WTC11 (cell line): ENCODE data around the gene VEGFB. TPM values are rescaled to one million over a fixed set of nuclear protein-coding genes. Genes with fewer than 3 reads are reported as not detected.

Source experiments
- AFF4 ChIP-seq: sonication (generic); formaldehyde crosslinking; IDR thresholded peaks from 2 replicates; pipeline ENCODE4 v1.8.1; 2023; ENCODE audit warnings: mild to moderate bottlenecking, missing genetic modification reagents, borderline replicate concordance
- ELF4 ChIP-seq: sonication (generic); formaldehyde crosslinking; IDR thresholded peaks from 2 replicates; pipeline ENCODE4 v1.8.1; 2022; ENCODE audit warnings: low read depth, mild to moderate bottlenecking, moderate library complexity, missing genetic modification reagents
- FOXJ3 ChIP-seq: sonication (generic); formaldehyde crosslinking; IDR thresholded peaks from 2 replicates; pipeline ENCODE4 v1.9.0; 2021; ENCODE audit warnings: missing genetic modification reagents, mild to moderate bottlenecking, borderline replicate concordance
- GABPB1 ChIP-seq: sonication (generic); formaldehyde crosslinking; IDR thresholded peaks from 2 replicates; pipeline ENCODE4 v1.8.1; 2023; ENCODE audit warnings: mild to moderate bottlenecking, missing genetic modification reagents
- HMGXB4 ChIP-seq: sonication (generic); formaldehyde crosslinking; IDR thresholded peaks from 2 replicates; pipeline ENCODE4 v1.8.1; 2023; ENCODE audit warnings: mild to moderate bottlenecking, moderate library complexity, missing genetic modification reagents
- IRF2 ChIP-seq: sonication (generic); formaldehyde crosslinking; IDR thresholded peaks from 2 replicates; pipeline ENCODE4 v1.8.0; 2022; ENCODE audit warnings: low read depth, missing genetic modification reagents, borderline replicate concordance
- KAT7 ChIP-seq: sonication (generic); formaldehyde crosslinking; IDR thresholded peaks from 2 replicates; pipeline ENCODE4 v1.8.1; 2023; ENCODE audit warnings: missing genetic modification reagents, mild to moderate bottlenecking, borderline replicate concordance
- NFYB ChIP-seq: sonication (generic); formaldehyde crosslinking; conservative IDR thresholded peaks from 2 replicates; pipeline ENCODE4 v1.8.0; 2022; ENCODE audit warnings: low read depth, missing genetic modification reagents
- RORB ChIP-seq: fragments of 250-450 bp; sonication (Bioruptor Pico); IDR thresholded peaks from 2 replicates; pipeline ENCODE4 v1.9.0; 2021; ENCODE audit warnings: mild to moderate bottlenecking
- SOX15 ChIP-seq: fragments of 250-450 bp; sonication (Bioruptor Pico); IDR thresholded peaks from 2 replicates; pipeline ENCODE4 v1.9.0; 2021; ENCODE audit warnings: mild to moderate bottlenecking
- SP1 ChIP-seq: sonication (generic); formaldehyde crosslinking; conservative IDR thresholded peaks from 2 replicates; pipeline ENCODE4 v1.8.1; 2022; ENCODE audit warnings: missing genetic modification reagents
- STAT6 ChIP-seq: sonication (generic); formaldehyde crosslinking; conservative IDR thresholded peaks from 2 replicates; pipeline ENCODE4 v1.8.1; 2023; ENCODE audit warnings: mild to moderate bottlenecking, low read depth, missing genetic modification reagents, moderate library complexity
- TP53 ChIP-seq: sonication (generic); formaldehyde crosslinking; IDR thresholded peaks from 2 replicates; pipeline ENCODE4 v1.8.1; 2023; ENCODE audit warnings: mild to moderate bottlenecking, missing genetic modification reagents
- ZNF396 ChIP-seq: fragments of 250-450 bp; sonication (Bioruptor Pico); IDR thresholded peaks from 2 replicates; pipeline ENCODE4 v1.8.0; 2021; ENCODE audit warnings: mild to moderate bottlenecking, moderate library complexity, borderline replicate concordance
- ZNF423 ChIP-seq: fragments of 250-450 bp; sonication (Bioruptor Pico); IDR thresholded peaks from 2 replicates; pipeline ENCODE4 v2.1.2; 2022; ENCODE audit warnings: mild to moderate bottlenecking, moderate library complexity
- ZSCAN18 ChIP-seq: fragments of 250-450 bp; sonication (Bioruptor Pico); IDR thresholded peaks from 2 replicates; pipeline ENCODE4 v2.1.2; 2022; ENCODE audit warnings: mild to moderate bottlenecking, moderate library complexity
- total RNA-seq: library from RNA; stranded (reverse); gene quantifications from 3 replicates; pipeline ENCODE4 v1.2.3, GENCODE V29; 2021
- TF ChIP-seq, protein P1 (sequence below): sonication (generic); formaldehyde crosslinking; IDR thresholded peaks from 2 replicates; pipeline ENCODE4 v1.8.1; 2023; ENCODE audit warnings: mild to moderate bottlenecking, missing genetic modification reagents, moderate library complexity
- TF ChIP-seq, protein P2 (sequence below): sonication (generic); formaldehyde crosslinking; IDR thresholded peaks from 2 replicates; pipeline ENCODE4 v1.8.0; 2022; ENCODE audit warnings: mild to moderate bottlenecking, missing genetic modification reagents
- TF ChIP-seq, protein P3 (sequence below): sonication (generic); formaldehyde crosslinking; IDR thresholded peaks from 2 replicates; pipeline ENCODE4 v1.8.1; 2023; ENCODE audit warnings: mild to moderate bottlenecking, missing genetic modification reagents
- TF ChIP-seq, protein P4 (sequence below): fragments of 250-450 bp; sonication (Bioruptor Pico); IDR thresholded peaks from 2 replicates; pipeline ENCODE4 v1.8.0; 2021; ENCODE audit warnings: mild to moderate bottlenecking
- TF ChIP-seq, protein P5 (sequence below): sonication (generic); formaldehyde crosslinking; IDR thresholded peaks from 2 replicates; pipeline ENCODE4 v1.8.0; 2023; ENCODE audit warnings: mild to moderate bottlenecking, missing genetic modification reagents

The VEGFB gene
- total RNA-seq, 1 experiment from 2014 or later = 51.7 TPM

GRCh38 chr11:64284048-64284961 lies 49.9 kb downstream of the VEGFB start, which contains the start of gene BAD (continued):
- no peak; the same call in 1 of the 2 replicates for TF ChIP-seq GABPB1
- TF ChIP-seq ELF4 (CRISPR knock-in tag) = 0 out of 2 replicates have a peak, but pooled peaks have one; percentile 23
- no peak for TF ChIP-seq SOX15
- TF ChIP-seq TP53 (CRISPR knock-in tag) = no peak
- no peak for TF ChIP-seq RORB (CRISPR knock-in tag)
- TF ChIP-seq SP1 (CRISPR knock-in tag) = peak; percentile 82
- TF ChIP-seq NFYB = peak; percentile 72
- TF ChIP-seq ZSCAN18 (CRISPR knock-in tag) = no peak
- no peak for TF ChIP-seq ZNF423
- TF ChIP-seq, protein P1, sequence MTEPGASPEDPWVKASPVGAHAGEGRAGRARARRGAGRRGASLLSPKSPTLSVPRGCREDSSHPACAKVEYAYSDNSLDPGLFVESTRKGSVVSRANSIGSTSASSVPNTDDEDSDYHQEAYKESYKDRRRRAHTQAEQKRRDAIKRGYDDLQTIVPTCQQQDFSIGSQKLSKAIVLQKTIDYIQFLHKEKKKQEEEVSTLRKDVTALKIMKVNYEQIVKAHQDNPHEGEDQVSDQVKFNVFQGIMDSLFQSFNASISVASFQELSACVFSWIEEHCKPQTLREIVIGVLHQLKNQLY (CRISPR knock-in tag) = no peak
- TF ChIP-seq, protein P2, sequence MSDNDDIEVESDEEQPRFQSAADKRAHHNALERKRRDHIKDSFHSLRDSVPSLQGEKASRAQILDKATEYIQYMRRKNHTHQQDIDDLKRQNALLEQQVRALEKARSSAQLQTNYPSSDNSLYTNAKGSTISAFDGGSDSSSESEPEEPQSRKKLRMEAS (CRISPR knock-in tag) = no peak
- no peak for TF ChIP-seq IRF2
- TF ChIP-seq, protein P3, sequence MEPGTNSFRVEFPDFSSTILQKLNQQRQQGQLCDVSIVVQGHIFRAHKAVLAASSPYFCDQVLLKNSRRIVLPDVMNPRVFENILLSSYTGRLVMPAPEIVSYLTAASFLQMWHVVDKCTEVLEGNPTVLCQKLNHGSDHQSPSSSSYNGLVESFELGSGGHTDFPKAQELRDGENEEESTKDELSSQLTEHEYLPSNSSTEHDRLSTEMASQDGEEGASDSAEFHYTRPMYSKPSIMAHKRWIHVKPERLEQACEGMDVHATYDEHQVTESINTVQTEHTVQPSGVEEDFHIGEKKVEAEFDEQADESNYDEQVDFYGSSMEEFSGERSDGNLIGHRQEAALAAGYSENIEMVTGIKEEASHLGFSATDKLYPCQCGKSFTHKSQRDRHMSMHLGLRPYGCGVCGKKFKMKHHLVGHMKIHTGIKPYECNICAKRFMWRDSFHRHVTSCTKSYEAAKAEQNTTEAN (CRISPR knock-in tag) = no peak
- TF ChIP-seq HMGXB4 (CRISPR knock-in tag) = peak; percentile 39; the same call in 1 of the 2 replicates
- TF ChIP-seq STAT6 (CRISPR knock-in tag) = no peak
- TF ChIP-seq, protein P4, sequence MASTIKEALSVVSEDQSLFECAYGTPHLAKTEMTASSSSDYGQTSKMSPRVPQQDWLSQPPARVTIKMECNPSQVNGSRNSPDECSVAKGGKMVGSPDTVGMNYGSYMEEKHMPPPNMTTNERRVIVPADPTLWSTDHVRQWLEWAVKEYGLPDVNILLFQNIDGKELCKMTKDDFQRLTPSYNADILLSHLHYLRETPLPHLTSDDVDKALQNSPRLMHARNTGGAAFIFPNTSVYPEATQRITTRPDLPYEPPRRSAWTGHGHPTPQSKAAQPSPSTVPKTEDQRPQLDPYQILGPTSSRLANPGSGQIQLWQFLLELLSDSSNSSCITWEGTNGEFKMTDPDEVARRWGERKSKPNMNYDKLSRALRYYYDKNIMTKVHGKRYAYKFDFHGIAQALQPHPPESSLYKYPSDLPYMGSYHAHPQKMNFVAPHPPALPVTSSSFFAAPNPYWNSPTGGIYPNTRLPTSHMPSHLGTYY (CRISPR knock-in tag) = no peak
- TF ChIP-seq ZNF396 = no peak
- TF ChIP-seq, protein P5, sequence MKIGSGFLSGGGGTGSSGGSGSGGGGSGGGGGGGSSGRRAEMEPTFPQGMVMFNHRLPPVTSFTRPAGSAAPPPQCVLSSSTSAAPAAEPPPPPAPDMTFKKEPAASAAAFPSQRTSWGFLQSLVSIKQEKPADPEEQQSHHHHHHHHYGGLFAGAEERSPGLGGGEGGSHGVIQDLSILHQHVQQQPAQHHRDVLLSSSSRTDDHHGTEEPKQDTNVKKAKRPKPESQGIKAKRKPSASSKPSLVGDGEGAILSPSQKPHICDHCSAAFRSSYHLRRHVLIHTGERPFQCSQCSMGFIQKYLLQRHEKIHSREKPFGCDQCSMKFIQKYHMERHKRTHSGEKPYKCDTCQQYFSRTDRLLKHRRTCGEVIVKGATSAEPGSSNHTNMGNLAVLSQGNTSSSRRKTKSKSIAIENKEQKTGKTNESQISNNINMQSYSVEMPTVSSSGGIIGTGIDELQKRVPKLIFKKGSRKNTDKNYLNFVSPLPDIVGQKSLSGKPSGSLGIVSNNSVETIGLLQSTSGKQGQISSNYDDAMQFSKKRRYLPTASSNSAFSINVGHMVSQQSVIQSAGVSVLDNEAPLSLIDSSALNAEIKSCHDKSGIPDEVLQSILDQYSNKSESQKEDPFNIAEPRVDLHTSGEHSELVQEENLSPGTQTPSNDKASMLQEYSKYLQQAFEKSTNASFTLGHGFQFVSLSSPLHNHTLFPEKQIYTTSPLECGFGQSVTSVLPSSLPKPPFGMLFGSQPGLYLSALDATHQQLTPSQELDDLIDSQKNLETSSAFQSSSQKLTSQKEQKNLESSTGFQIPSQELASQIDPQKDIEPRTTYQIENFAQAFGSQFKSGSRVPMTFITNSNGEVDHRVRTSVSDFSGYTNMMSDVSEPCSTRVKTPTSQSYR (CRISPR knock-in tag) = no peak
- no peak for TF ChIP-seq AFF4
- TF ChIP-seq KAT7 (CRISPR knock-in tag) = no peak
- no peak for TF ChIP-seq FOXJ3 (CRISPR knock-in tag)
